Caco-2 (cell line): ENCODE results near the gene LDLRAD4. TPM values are rescaled to one million over a fixed set of nuclear protein-coding genes. Genes with fewer than 3 reads are reported as not detected.

ENCODE experiments used
- BruUV-seq: library from RNA; stranded (reverse); fragments of 400-500 nt; replicated peaks from 2 replicates; lab custom pipeline; 2021; lab: Mats Ljungman, UMichigan
- CTCF ChIA-PET: fragments of 300-600 bp; sonication (Branson Sonifier 250); formaldehyde crosslinking; loops from one replicate; lab custom pipeline; 2022; ENCODE audit warnings: antibody characterized with exemption; lab: Charles Lee
- POLR2A ChIA-PET: fragments of 300-600 bp; sonication (Branson Sonifier 250); formaldehyde crosslinking; loops from one replicate; lab custom pipeline; 2022; ENCODE audit warnings: antibody characterized with exemption; lab: Charles Lee
- DNase-seq, 2 experiments: peaks; one replicate each; pipeline versions ENCODE4 v3.0.0 to v3.0.0-alpha.2; 2020 to 2022
- H3K27me3 ChIP-seq: replicated peaks from 2 replicates; pipeline ENCODE4 v1.6.0; 2011; ENCODE audit warnings: low read length; ENCODE audit not compliant: control insufficient read depth, insufficient read depth
- H3K36me3 ChIP-seq: 2 replicates; pipeline ENCODE4 v1.5.1; 2011; ENCODE audit warnings: low read length; ENCODE audit not compliant: control insufficient read depth, insufficient read depth
- H3K4me1 ChIP-seq: fragments of 250-450 bp; sonication (Bioruptor Pico); 2 replicates; pipeline ENCODE4 v1.5.1; 2020; ENCODE audit warnings: mild to moderate bottlenecking
- H3K4me3 ChIP-seq: 2 replicates; pipeline ENCODE4 v1.5.1; 2011; ENCODE audit warnings: low read depth, mild to moderate bottlenecking, control low read depth, low read length
- H3K9me3 ChIP-seq: fragments of 250-450 bp; sonication (Bioruptor Pico); 2 replicates; pipeline ENCODE4 v1.5.1; 2020; ENCODE audit warnings: mild to moderate bottlenecking, moderate library complexity
- H3K27ac Mint-ChIP-seq: one replicate; pipeline ENCODE4 v1.8.0; 2022; ENCODE audit warnings: mixed read lengths; ENCODE audit not compliant: unreplicated experiment
- H3K27me3 Mint-ChIP-seq: one replicate; pipeline ENCODE4 v1.8.0; 2022; ENCODE audit warnings: mixed read lengths; ENCODE audit not compliant: insufficient read depth, unreplicated experiment
- H3K36me3 Mint-ChIP-seq: one replicate; pipeline ENCODE4 v1.8.0; 2022; ENCODE audit warnings: mild to moderate bottlenecking, mixed read lengths; ENCODE audit not compliant: insufficient read depth, unreplicated experiment
- H3K4me1 Mint-ChIP-seq: one replicate; pipeline ENCODE4 v1.8.0; 2022; ENCODE audit warnings: low read depth, mixed read lengths; ENCODE audit not compliant: unreplicated experiment
- H3K4me3 Mint-ChIP-seq: one replicate; pipeline ENCODE4 v1.8.0; 2022; ENCODE audit warnings: mild to moderate bottlenecking, moderate library complexity, mixed read lengths; ENCODE audit not compliant: unreplicated experiment
- H3K9me3 Mint-ChIP-seq: one replicate; pipeline ENCODE4 v1.8.0; 2022; ENCODE audit warnings: mixed read lengths; ENCODE audit not compliant: unreplicated experiment
- CTCF ChIP-seq, 2 experiments: fragments of 200-600 bp in 1 of 2; IDR thresholded peaks; 1 replicate in 1 of 2; 2 replicates in 1 of 2; pipeline versions ENCODE4 v1.5.1 to v1.8.0; 2011 to 2022; ENCODE audit warnings: antibody characterized with exemption in 1 of 2, control low read depth in 1 of 2, inconsistent platforms in 1 of 2, low read depth in 1 of 2, low read length in 1 of 2, mild to moderate bottlenecking in 1 of 2, moderate library complexity in 1 of 2; ENCODE audit not compliant: insufficient read depth in 1 of 2, severe bottlenecking in 1 of 2, unreplicated experiment in 1 of 2
- intact Hi-C: fragments of 100-400 bp; cut with micrococcal nuclease; formaldehyde crosslinking; loops from one replicate; pipeline ENCODE4 v1.10.0; 2022; ENCODE audit not compliant: unreplicated experiment
- total RNA-seq: library from RNA; stranded (reverse); gene quantifications from 2 replicates; pipeline ENCODE4 v1.2.3, GENCODE V29; 2022

The LDLRAD4 gene
- total RNA-seq, 1 experiment from 2014 or later = 1.2 TPM

GRCh38 chr18:13398631-13399030, 180.1 kb downstream of the LDLRAD4 start:
- no peaks in the 10 kb centered on the region for H3K36me3 ChIP-seq
- H3K9me3 ChIP-seq = no peaks in the 10 kb centered on the region
- Mint-ChIP-seq H3K9me3 (no peaks in the 10 kb centered on the region), H3K36me3 (no peaks in the 10 kb centered on the region), H3K27me3 (peaks cover 6% of the 10 kb centered on the region), H3K27ac (no peak overlapping the region), H3K4me3 (no peak overlapping the region), H3K4me1 (no peaks in the 10 kb centered on the region)
- H3K27me3 ChIP-seq = no peaks in the 10 kb centered on the region
- intact Hi-C loops = no loop called here
- no peaks in the 10 kb centered on the region for H3K4me1 ChIP-seq
- BruUV-seq = no TSS peak
- DNase-seq = no peak
- POLR2A ChIA-PET = no interaction called here
- TF ChIP-seq CTCF (IDR thresholded peaks at IDR 0.05; ENCODE audit: insufficient read depth in 1 of 2, low read depth in 1 of 2, low read length in 1 of 2, severe bottlenecking in 1 of 2, unreplicated experiment in 1 of 2) = no peak
- CTCF ChIA-PET = no interaction called here
- no peak overlapping the region for H3K4me3 ChIP-seq

- no peak overlapping the region for H3K27ac Mint-ChIP-seq
- BruUV-seq = no TSS peak
- no peaks in the 10 kb centered on the region for H3K4me1 ChIP-seq
- H3K36me3 Mint-ChIP-seq = no peaks in the 10 kb centered on the region
- H3K4me1 Mint-ChIP-seq = no peaks in the 10 kb centered on the region
- H3K9me3 Mint-ChIP-seq = no peaks in the 10 kb centered on the region
- no peak overlapping the region for H3K4me3 Mint-ChIP-seq
- H3K27me3 ChIP-seq = no peaks in the 10 kb centered on the region
- intact Hi-C loops = no loop called here
- no peaks in the 10 kb centered on the region for H3K9me3 ChIP-seq
- no peak for TF ChIP-seq CTCF (IDR thresholded peaks at IDR 0.05; ENCODE audit: insufficient read depth in 1 of 2, low read depth in 1 of 2, low read length in 1 of 2, severe bottlenecking in 1 of 2, unreplicated experiment in 1 of 2)
- ChIA-PET POLR2A (no interaction called here), CTCF (no interaction called here)
- H3K27me3 Mint-ChIP-seq = peaks cover 5% of the 10 kb centered on the region
- no peaks in the 10 kb centered on the region for H3K36me3 ChIP-seq
- no peak overlapping the region for H3K4me3 ChIP-seq
- no peak for DNase-seq
Observed at GRCh38 chr18:13399511-13399910, 181.0 kb downstream of the LDLRAD4 start.

- H3K4me1 ChIP-seq = no peaks in the 10 kb centered on the region
- no peaks in the 10 kb centered on the region for H3K9me3 Mint-ChIP-seq
- BruUV-seq = no TSS peak
Observed at GRCh38 chr18:13400636-13401315, 182.2 kb downstream of the LDLRAD4 start.

More at GRCh38 chr18:13400636-13401315, 182.2 kb downstream of the LDLRAD4 start:
- Histone ChIP-seq H3K9me3 (no peaks in the 10 kb centered on the region), H3K27me3 (no peaks in the 10 kb centered on the region), H3K36me3 (no peaks in the 10 kb centered on the region), H3K4me3 (no peak overlapping the region)
- TF ChIP-seq CTCF (IDR thresholded peaks at IDR 0.05; ENCODE audit: insufficient read depth in 1 of 2, low read depth in 1 of 2, low read length in 1 of 2, severe bottlenecking in 1 of 2, unreplicated experiment in 1 of 2) = no peak
- ChIA-PET POLR2A (no interaction called here), CTCF (no interaction called here)
- intact Hi-C loops = no loop called here
- no peak overlapping the region for H3K27ac Mint-ChIP-seq
- DNase-seq = no peak
- H3K4me1 Mint-ChIP-seq = no peaks in the 10 kb centered on the region
- peaks cover 5% of the 10 kb centered on the region for H3K27me3 Mint-ChIP-seq
- no peak overlapping the region for H3K4me3 Mint-ChIP-seq
- H3K36me3 Mint-ChIP-seq = no peaks in the 10 kb centered on the region
